ENCODE data around the gene MFAP3L. TPM values are rescaled to one million over a fixed set of nuclear protein-coding genes. Genes with fewer than 3 reads are reported as not detected.

The MFAP3L gene
- total and polyA plus RNA-seq, 9 donors, result 0.38 to 7.6 (median 2.0) TPM

DNA sequence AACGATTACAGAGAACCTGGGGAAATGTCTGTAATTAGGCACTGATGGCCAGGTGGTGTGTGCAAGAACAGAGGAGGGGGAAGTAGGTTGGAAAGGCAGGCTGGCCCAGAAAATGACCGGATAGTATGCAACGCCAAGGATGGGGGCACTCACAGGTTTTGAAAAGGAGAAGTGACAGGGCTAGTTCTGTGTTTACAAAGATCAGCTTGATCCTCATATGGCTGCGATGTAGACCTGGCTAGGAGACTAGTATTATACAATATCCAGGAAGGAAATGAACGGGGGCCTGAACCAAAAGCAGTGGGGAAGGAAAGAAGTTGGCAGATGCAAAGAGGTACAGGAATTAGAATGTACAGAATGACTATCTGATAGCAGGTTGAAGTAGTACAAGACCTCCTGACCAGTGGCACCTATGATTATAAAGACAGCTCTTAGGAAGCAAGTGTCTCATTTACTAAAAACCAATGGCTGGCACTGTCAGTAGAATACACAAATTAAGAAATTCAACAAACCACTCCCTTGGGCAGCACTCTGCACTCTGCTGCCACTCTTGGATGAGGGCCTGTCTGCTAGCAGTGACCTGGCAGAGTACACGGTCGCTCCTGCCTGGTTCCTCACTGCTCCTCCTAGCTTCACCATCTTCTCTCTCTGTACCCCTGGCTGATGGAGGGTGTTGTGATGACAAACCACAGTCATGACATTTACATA, 14.1 kb downstream of the MFAP3L start:
- no peak for TF ChIP-seq POLR2A (IDR thresholded peaks at IDR 0.05)
- TF ChIP-seq EP300 (IDR thresholded peaks at IDR 0.05), result no peak
- TF ChIP-seq, protein P1, sequence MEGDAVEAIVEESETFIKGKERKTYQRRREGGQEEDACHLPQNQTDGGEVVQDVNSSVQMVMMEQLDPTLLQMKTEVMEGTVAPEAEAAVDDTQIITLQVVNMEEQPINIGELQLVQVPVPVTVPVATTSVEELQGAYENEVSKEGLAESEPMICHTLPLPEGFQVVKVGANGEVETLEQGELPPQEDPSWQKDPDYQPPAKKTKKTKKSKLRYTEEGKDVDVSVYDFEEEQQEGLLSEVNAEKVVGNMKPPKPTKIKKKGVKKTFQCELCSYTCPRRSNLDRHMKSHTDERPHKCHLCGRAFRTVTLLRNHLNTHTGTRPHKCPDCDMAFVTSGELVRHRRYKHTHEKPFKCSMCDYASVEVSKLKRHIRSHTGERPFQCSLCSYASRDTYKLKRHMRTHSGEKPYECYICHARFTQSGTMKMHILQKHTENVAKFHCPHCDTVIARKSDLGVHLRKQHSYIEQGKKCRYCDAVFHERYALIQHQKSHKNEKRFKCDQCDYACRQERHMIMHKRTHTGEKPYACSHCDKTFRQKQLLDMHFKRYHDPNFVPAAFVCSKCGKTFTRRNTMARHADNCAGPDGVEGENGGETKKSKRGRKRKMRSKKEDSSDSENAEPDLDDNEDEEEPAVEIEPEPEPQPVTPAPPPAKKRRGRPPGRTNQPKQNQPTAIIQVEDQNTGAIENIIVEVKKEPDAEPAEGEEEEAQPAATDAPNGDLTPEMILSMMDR (IDR thresholded peaks at IDR 0.05), result no peak
- WGBS, 3 donors, result 75 to 82% (median 75%) methylated on average over 7 of the region's 7 CpGs
- no peak overlapping the region for H3K27ac ChIP-seq

DNA sequence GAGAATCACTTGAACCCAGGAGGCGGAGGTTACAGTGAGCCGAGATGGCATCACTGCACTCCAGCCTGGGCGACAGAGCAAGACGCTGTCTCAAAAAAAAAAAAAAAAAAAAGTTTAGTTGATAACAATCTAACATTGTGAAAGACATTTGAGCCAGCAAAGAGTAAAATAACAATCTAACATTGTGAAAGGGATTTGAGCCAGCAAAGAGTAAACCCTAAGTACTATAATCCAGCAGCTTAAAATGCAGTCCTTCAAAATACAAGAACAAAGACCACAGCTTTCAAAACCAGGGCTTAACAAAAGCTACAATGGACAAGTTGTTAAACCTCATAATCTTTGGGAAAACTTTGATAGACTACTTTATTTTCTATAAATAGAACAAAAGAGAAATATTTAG, 16.9 kb downstream of the MFAP3L start:
- DNase-seq, result no peak
- WGBS, 3 donors, result 92 to 93% (median 92%) methylated on average over 4 of the region's 4 CpGs
- intact Hi-C loops (cut with DNase I), result no loop called here
- H3K27ac ChIP-seq, result no peak overlapping the region
- H3K4me1 ChIP-seq (ENCODE audit: insufficient read depth), result peaks cover under 1% of the 10 kb centered on the region
- no peaks in the 10 kb centered on the region for H3K9me3 ChIP-seq
- H3K27me3 ChIP-seq, result no peaks in the 10 kb centered on the region
- TF ChIP-seq POLR2A (IDR thresholded peaks at IDR 0.05) (no peak), EP300 (IDR thresholded peaks at IDR 0.05) (no peak)
- TF ChIP-seq, protein P1 (IDR thresholded peaks at IDR 0.05), result no peak
- no peak overlapping the region for H3K4me3 ChIP-seq
- no peaks in the 10 kb centered on the region for H3K36me3 ChIP-seq

More for the DNA sequence above, 14.1 kb downstream of the MFAP3L start:
- Histone ChIP-seq H3K36me3 (no peaks in the 10 kb centered on the region), H3K27me3 (no peaks in the 10 kb centered on the region), H3K4me3 (no peak overlapping the region), H3K4me1 (ENCODE audit: insufficient read depth) (peaks cover 4% of the 10 kb centered on the region), H3K9me3 (no peaks in the 10 kb centered on the region)
- DNase-seq, result no peak
- intact Hi-C loops (cut with DNase I), result no loop called here

DNA sequence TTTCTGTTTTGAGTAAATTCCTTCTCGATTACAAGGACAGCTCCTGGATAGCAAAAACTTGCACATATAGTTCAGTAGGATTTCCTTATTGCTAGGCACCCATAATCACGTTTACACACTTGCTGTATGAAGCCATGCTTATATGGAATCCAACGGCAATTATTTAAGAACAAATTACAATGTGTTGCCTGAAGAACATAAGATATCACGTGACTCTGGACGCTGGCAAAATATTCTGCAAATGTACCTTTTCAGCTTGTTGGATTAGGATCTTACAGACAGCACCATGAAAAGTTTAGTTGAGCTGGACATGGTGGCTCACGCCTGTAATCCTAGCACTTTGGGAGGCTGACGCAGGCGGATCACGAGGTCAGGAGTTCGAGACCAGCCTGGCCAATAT, 17.4 kb downstream of the MFAP3L start:
- Histone ChIP-seq H3K4me3 (no peak overlapping the region), H3K9me3 (no peaks in the 10 kb centered on the region), H3K27ac (no peak overlapping the region), H3K27me3 (no peaks in the 10 kb centered on the region), H3K4me1 (ENCODE audit: insufficient read depth) (no peaks in the 10 kb centered on the region), H3K36me3 (no peaks in the 10 kb centered on the region)
- intact Hi-C loops (cut with DNase I), result no loop called here
- TF ChIP-seq POLR2A (IDR thresholded peaks at IDR 0.05) (no peak), EP300 (IDR thresholded peaks at IDR 0.05) (no peak)
- TF ChIP-seq, protein P1 (IDR thresholded peaks at IDR 0.05), result no peak
- DNase-seq, result no peak
- WGBS, 3 donors, result 88 to 94% (median 91%) methylated on average over 10 of the region's 10 CpGs

DNA sequence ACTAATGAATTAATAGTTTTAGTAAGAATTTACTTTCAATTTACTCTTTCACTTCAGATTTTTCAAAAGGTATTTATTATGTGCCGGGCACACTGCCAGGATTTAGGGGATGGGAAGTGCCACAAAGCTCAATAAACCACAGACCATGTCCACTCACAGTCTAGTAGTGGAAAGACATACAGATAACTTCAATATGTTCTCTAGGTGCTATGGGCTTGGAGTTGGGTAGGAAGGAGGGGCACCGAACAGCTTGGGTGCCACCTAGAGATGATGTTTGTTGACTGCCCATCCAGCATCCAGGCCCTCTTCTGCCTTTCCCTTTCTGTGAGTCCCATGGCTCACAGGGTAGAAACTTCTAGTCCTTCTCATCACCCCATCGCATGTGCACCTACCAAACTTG, 17.8 kb downstream of the MFAP3L start:
- Histone ChIP-seq H3K36me3 (no peaks in the 10 kb centered on the region), H3K27me3 (no peaks in the 10 kb centered on the region), H3K4me1 (ENCODE audit: insufficient read depth) (no peaks in the 10 kb centered on the region), H3K27ac (no peak overlapping the region), H3K9me3 (no peaks in the 10 kb centered on the region), H3K4me3 (no peak overlapping the region)
- 90 to 94% (median 91%) methylated on average over 3 of the region's 3 CpGs for WGBS, 3 donors
- TF ChIP-seq, protein P1 (IDR thresholded peaks at IDR 0.05), result no peak
- no peak for TF ChIP-seq EP300 (IDR thresholded peaks at IDR 0.05)
- no peak for TF ChIP-seq POLR2A (IDR thresholded peaks at IDR 0.05)
- no peak for DNase-seq
- intact Hi-C loops (cut with DNase I), result no loop called here

Measured in ovary (tissue), 9 donors.